Left renal pelvis (tissue), 4 donors: ENCODE measurements around the gene MYO9B. TPM values are rescaled to one million over a fixed set of nuclear protein-coding genes. Genes with fewer than 3 reads are reported as not detected.
"Not testable (repeated sequence)": the region's sequence is repeated elsewhere in the genome, so short reads cannot be mapped to it uniquely, and the experiment has no call there.

Experiments used
- DNase-seq, 4 donors: peaks; one replicate each; pipeline ENCODE4 v3.0.0-alpha.2; 2013; ENCODE audit warnings: low read depth in 4 of 4, low spot score in 3 of 4
- polyA plus RNA-seq, 4 donors: library from polyadenylated mRNA; unstranded; fragments of 120-200 nt; gene quantifications; one replicate each; pipeline ENCODE4 v1.2.1, GENCODE V29; 2013; ENCODE audit not compliant: insufficient read length in 4 of 4

MYO9B gene
- polyA plus RNA-seq, 4 donors, result 42.1 to 68.3 (median 52.2) TPM

DNA sequence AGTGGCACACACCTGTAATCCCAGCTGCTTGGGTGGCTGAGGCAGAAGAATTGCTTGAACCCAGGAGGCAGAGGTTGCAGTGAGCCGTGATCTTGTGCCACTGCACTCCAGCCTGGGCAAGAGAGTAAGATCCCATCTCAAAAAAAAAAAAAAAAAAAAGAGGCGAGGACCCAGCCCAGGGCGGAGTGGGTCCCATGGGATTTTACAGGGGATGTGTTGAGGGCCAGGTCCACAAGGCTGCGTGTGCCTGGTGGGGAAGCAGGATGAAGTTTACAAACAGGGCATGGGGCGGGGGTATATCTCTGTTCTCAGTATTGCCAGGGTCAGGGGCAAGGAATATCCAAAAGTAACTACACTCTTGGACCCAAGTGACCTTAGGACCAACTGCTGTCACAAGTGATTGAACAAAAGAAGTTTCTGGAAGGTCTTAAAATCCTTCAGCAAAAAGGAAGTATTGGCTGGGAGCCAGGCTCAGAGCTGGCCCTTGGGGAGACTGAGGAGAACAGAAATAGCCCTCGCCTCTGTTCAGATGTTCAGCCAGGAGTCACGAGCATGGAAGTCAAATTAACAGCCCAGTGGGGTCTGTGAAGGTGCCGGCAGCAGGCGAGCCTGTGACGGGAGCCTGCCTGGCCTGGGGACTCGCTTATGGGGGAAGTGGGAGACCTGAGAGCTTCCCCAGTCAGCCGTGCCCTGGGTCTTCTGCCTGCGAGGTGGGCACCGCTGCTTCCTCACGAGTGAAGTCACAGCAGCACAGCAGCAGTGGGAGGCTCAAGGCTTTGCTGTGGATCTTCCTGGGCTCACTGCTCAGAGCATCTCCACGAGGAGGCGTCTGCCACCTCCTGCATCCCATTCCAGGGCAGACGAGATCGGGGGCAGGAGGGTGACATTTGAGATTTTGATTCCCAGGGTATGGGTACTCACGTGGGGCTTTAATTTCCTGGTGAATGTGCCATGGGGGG lies 6.4 kb downstream of the MYO9B start:
- no peak for DNase-seq

DNA sequence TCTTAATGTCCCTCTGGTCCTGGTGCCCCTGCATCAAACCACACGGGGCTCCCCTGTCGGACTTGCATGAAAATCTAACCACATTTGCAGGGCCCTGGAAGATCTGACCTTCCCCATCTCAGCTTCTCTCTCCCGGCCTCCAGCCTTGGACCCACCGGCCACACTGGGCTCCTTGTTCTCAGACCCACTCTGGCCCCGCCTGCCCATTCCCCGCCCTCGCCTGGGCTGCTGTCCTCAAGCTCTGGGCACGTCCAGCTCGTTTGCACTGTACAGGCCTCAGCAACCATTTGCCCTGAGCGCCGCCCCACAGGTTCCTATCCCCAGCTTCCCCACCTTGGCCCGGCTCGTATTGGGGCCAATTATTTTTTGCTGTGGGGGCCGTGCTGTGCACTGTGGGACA lies 10.5 kb downstream of the MYO9B start:
- no peak for DNase-seq

DNA sequence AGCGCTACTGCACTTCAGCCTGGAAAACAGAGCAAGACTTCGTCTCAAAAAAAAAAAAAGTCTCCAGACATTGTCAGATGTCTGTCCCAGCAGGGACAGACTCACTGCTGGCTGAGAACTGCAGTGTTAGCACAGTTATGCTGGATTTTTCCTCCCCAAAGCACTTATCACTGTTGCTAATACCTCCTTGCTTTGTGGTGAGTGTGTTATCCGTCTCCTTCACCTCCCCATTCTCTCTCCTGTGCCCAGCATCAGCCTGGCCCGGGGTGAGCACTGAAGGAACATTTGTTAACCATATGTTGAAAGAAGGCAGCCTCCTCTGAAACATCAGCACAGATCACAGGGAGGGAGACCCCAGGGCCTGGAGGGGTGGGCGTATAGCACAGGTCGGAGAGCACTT lies 11.3 kb downstream of the MYO9B start:
- no peak for DNase-seq

GRCh38 chr19:17088552-17088951 lies 13.0 kb downstream of the MYO9B start:
- no peak for DNase-seq

GRCh38 chr19:17090583-17090982 lies 15.0 kb downstream of the MYO9B start:
- no peak for DNase-seq

DNA sequence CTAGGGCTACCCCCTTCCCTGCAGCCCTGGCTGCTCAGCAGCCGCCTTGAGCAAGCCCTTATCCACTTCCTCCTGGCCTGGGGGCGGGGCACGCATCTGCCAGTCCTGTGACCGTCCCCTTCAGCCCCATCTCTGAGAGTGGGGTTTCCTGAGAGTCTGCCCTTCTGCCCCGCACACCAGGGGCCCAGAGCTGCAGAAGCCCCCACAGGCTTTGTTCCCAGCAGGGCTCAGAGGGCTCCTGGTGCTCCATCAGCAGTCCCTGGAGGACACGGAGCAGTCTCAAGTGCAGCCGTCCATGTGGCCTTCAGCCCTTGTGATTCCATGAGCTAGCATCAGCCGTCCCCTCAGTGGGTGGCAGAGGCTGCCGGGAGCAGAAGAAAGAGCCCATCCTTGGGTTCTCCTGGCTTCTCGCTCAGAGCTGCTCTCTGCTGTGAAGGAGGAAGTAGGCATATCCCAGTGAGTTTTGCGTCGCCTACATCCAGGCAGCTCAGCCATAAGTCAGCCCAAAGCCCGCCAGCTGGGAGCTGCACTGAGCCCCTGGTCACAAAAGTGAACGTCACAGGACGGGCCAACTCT lies 16.3 kb downstream of the MYO9B start:
- no peak for DNase-seq

- no peak for DNase-seq
These were observed 17.1 kb downstream of the MYO9B start for GRCh38 chr19:17092696-17093095.

DNA sequence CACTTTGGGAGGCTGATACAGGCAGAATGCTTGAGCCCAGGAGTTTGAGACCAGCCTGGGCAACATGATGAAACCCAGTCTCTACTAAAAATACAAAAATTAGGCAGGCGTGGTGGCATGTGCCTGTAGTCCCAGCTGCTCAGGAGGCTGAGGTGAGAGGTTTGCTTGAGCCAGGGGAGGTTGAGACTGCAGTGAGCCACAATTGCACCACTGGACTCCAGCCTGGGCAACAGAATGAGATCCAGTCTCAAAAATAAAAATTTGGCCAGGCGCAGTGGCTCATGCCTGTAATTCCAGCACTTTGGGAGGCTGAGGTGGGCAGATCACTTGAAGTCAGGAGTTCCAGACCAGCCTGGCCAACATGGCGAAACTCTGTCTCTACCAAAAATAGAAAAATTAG lies 19.1 kb downstream of the MYO9B start:
- DNase-seq, result not testable (repeated sequence)

DNA sequence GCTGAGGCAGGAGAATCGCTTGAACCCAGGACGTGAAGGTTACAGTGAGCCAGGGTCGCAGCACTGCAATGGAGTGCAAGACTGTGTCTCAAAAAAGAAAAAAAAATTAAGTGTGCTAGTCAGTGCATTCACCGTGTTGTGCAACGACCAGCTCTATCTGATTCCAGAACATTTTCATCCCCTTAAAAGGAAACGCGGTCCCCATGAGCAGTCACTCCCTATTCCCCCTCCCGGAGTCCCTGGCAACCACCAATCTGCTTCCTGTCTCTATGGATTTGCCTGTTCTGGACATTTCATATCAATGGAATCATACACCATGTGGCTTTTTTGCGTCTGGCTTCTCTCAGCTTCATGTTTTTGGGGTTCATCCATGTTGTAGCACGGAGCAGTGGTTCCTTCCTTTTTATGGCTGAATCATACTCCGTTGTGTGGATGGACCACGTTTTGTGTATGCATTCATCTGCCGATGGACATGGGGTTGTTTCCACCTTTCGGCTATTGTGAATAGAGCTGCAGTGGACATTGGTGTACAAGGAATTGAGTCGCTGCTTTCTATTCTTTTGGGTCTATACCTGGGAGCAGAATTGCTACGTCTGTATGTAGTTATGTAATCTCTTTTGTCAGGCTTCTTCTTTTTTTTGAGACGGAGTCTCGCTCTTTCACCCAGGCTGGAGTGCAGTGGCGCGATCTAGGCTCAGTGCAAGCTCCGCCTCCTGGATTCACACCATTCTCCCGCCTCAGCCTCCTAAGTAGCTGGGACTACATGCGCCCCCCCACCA lies 19.8 kb downstream of the MYO9B start:
- DNase-seq, result no peak

DNA sequence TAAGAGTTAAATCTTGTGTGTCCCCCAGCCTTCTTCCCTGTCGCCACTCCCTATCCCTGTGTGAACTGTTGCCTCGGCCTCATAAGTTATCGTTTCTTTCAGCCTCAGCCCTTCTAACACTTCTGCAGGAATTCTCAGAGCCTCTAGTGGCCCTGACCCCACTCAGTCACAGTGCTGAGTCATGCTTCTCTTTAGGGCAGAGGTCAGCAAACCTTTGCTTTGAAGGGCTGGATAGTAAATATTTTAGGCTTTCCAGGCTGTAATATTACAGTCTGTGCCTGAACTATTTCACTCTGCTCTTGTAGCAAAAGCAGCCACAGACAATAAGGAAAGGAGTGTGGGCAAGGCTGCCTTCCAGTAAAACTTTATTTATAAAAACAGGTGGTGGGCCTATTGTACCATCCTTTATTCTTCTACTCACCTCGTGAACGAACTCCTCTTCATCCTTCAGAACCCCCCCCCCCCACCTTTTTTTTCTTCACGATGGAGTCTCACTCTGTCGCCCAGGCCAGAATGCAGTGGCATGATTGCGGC lies 22.1 kb downstream of the MYO9B start:
- no peak for DNase-seq

DNA sequence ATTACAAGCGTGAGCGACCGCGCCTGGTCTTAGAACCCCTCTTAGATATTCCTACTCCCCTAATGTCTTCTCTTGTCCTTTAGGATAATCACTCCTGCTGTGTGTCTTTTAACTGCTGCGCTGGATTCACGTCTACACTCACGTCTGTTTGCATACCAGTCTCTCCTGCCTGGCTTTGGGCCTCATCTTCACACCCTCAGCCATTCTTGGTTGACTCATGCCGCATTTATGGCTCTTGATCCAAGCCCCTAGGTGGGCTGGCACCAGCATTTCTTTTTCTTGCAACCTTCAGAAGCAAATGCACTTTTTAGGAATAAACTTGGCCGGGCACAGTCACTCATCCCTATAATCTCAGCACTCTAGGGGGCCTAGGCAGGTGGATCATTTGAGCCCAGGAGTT lies 22.7 kb downstream of the MYO9B start:
- DNase-seq, result no peak

GRCh38 chr19:17101686-17102628 lies 26.4 kb downstream of the MYO9B start:
- DNase-seq, result no peak

GRCh38 chr19:17103177-17103576 lies 27.6 kb downstream of the MYO9B start:
- no peak for DNase-seq

DNA sequence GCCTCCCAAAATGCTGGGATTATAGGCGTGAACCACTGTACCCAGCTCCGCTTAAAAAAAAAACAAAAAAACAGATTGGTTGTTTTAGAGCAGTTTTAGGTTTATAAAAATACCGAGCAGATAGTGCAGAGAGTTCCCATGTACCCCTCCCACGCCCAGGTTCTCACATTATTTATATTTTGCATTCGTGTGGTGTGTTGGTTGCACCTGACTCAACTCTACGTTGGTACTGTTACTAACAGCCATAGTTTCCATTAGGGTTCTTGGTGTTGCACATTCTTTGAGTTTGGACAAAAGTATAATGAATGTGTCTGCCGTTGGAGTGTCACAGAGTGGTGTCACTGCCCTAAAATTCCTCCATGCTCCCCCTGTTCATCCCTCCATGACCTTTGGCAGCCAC lies 29.1 kb downstream of the MYO9B start:
- DNase-seq, result no peak

- DNase-seq, result no peak
These were observed 30.0 kb downstream of the MYO9B start for GRCh38 chr19:17105556-17105955.

DNA sequence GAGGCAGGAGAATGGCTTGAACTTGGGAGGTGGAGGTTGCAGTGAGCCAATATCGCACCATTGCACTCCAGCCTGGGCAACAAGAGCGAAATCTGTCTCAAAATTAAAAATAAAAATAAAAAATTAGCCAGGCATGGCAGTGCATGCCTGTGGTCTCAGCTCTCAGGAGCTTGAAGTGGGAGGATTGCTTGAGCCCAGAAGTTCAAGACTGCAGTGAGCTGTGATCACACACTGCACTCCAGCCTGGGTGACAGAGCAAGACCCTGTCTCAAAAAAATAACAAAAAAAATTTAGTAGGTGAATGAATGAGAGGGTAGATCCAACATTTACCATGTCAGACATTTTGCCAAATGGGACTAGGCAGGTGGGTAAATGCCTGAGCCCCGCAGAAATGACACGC lies 31.4 kb downstream of the MYO9B start:
- DNase-seq, result not testable (repeated sequence)

DNA sequence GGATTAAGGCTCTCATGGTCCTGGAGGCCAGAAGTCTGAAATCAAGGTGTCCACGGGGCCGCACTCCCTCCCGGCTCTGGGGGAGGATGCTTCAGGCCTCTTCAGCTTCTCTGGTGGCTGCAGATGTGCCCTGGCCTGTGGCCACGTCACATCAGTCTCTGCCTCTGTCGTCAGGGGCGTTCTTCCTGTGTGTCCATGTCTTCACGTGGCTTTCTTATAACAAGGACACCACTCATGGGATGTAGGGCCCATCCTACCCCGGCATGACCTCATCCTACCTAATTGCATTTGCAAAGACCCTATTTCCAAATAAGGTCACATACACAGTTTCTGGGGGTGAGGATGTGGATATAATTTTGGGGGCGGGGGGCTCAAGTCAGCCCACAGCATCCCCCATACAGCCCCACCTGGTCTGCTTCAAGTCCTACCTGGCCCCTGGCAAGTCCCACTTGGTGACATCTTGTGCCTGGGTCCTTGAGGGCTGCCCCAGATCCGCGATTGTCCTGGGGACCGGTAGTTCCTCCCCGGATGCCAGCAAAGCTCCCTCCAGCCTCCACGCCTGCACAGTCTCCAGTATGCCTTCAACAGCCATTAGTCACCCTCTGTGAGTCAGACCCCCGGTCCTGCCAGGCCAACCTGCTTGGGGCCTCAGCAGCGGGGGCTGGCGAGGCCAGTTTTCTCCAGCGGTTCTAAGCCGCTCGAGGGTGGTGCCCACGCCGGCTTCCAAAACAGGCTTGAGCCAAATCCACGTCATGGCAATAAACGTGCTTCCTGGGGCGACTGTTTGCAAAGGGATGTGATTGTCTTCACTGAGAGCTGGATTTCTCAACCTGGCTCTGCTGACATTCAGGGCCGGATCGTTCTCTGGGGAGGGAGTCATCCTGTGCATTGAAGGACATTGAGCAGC lies 32.2 kb downstream of the MYO9B start:
- peak in 1 of 4 donors; percentile 26 for DNase-seq

GRCh38 chr19:17108453-17108784 lies 32.8 kb downstream of the MYO9B start:
- DNase-seq, result no peak

DNA sequence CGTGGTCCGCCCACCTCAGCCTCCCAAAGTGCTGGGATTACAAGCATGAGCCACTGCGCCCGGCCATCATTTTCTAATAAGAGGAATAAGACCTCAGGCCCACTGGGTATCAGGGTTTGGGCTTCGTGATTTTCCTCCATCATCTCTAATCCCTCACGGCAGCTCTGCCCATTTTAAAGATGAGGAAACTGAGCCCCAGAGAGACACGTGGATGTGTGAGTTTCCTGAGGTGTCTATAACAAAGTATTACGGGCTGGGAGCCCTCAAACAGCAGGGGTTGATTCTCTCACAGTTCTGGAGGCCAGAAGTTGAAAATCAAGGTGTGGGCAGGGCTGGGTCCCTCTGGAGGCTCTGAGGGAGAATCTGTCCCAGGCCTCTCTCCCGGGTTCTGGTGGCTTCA lies 33.7 kb downstream of the MYO9B start:
- no peak for DNase-seq
